ENCODE data around the gene NMUR1. TPM values are rescaled to one million over a fixed set of nuclear protein-coding genes. Genes with fewer than 3 reads are reported as not detected.

Gene NMUR1
- total and polyA plus RNA-seq, 8 donors: 0.14 to 0.92 (median 0.23) TPM; not detected in 4

GRCh38 chr2:231526341-231527090 lies 3.7 kb downstream of the NMUR1 start:
- Histone ChIP-seq H3K27ac (no peak overlapping the region), H3K4me1 (peaks cover 9 to 57% (median 17%) of the 10 kb centered on the region in 4 donors), H3K27me3 (peaks cover 0 to 14% (median 12%) of the 10 kb centered on the region in 3 donors), H3K4me3 (no peak overlapping the region), H3K36me3 (no peaks in the 10 kb centered on the region), H3K9me3 (no peaks in the 10 kb centered on the region)
- 76 to 92% (median 89%) methylated on average over 16 of the region's 16 CpGs for WGBS, 5 donors
- no peak for DNase-seq
- no peak for TF ChIP-seq EP300 (IDR thresholded peaks at IDR 0.05)
- intact Hi-C loops (cut with DNase I; ENCODE audit: low total_unique reads): no loop called here

- intact Hi-C loops (cut with DNase I; ENCODE audit: low total_unique reads): no loop called here
- no peak for DNase-seq
- no peak overlapping the region for H3K27ac ChIP-seq
- H3K9me3 ChIP-seq: no peaks in the 10 kb centered on the region
- WGBS, 5 donors: 92 to 97% (median 96%) methylated on average over 21 to 24 of the region's 24 CpGs
- H3K4me3 ChIP-seq: no peak overlapping the region
- no peaks in the 10 kb centered on the region for H3K36me3 ChIP-seq
- no peak for TF ChIP-seq POLR2A (IDR thresholded peaks at IDR 0.05)
- TF ChIP-seq EP300 (IDR thresholded peaks at IDR 0.05): no peak
- no peak for TF ChIP-seq POLR2AphosphoS5 (IDR thresholded peaks at IDR 0.05)
- TF ChIP-seq CTCF (IDR thresholded peaks at IDR 0.05): no peak
- H3K27me3 ChIP-seq: peaks cover 0 to 8% (median 8%) of the 10 kb centered on the region in 3 donors
- peaks cover 7 to 47% (median 12%) of the 10 kb centered on the region in 4 donors for H3K4me1 ChIP-seq
Measured at GRCh38 chr2:231525248-231526163, 4.7 kb downstream of the NMUR1 start.

- DNase-seq: no peak
- intact Hi-C loops (cut with DNase I; ENCODE audit: low total_unique reads): no loop called here
Measured at GRCh38 chr2:231524477-231525247, 5.6 kb downstream of the NMUR1 start.

More at GRCh38 chr2:231524477-231525247, 5.6 kb downstream of the NMUR1 start:
- no peak overlapping the region for H3K27ac ChIP-seq
- no peaks in the 10 kb centered on the region for H3K9me3 ChIP-seq
- TF ChIP-seq CTCF (IDR thresholded peaks at IDR 0.05) (no peak), POLR2AphosphoS5 (IDR thresholded peaks at IDR 0.05) (no peak), EP300 (IDR thresholded peaks at IDR 0.05) (no peak), POLR2A (IDR thresholded peaks at IDR 0.05) (no peak)
- no peaks in the 10 kb centered on the region for H3K36me3 ChIP-seq
- peaks cover 0 to under 1% (median 0%) of the 10 kb centered on the region in 3 donors for H3K27me3 ChIP-seq
- H3K4me3 ChIP-seq: no peak overlapping the region
- peaks cover 0 to 44% (median 4%) of the 10 kb centered on the region in 4 donors for H3K4me1 ChIP-seq
- 81 to 91% (median 89%) methylated on average over 15 to 16 of the region's 16 CpGs for WGBS, 5 donors

Data from stomach (tissue), 9 donors.